Naive thymus-derived CD4-positive, alpha-beta T cell (primary cell): ENCODE data around the gene GOSR1. TPM values are rescaled to one million over a fixed set of nuclear protein-coding genes. Genes with fewer than 3 reads are reported as not detected.
A peak's percentile ranks its signal among the peaks of the same experiment; 100 is the strongest.
"Not testable (repeated sequence)": the region's sequence is repeated elsewhere in the genome, so short reads cannot be mapped to it uniquely, and the experiment has no call there.

ENCODE experiments used
- ATAC-seq: fragments of 150-1000 bp; cut with Tn5 transposase; 2 replicates; pipeline ENCODE4 v1.10.0; 2021; ENCODE audit warnings: mild to moderate bottlenecking, moderate library complexity
- CTCF ChIA-PET: fragments of 350-600 bp; sonication (Branson Sonifier 250); formaldehyde crosslinking; loops from one replicate; lab custom pipeline; 2021; ENCODE audit warnings: antibody characterized with exemption; lab: Charles Lee
- POLR2A ChIA-PET: fragments of 350-600 bp; sonication (Branson Sonifier 250); formaldehyde crosslinking; loops from one replicate; lab custom pipeline; 2021; ENCODE audit warnings: antibody characterized with exemption, inconsistent platforms; lab: Charles Lee
- DNase-seq, 9 donors: peaks; one replicate each; pipeline versions ENCODE4 v3.0.0 to v3.0.0-alpha.2; 2020 to 2022; ENCODE audit warnings: mixed read lengths in 1 of 9
- H3K27ac ChIP-seq: one replicate; pipeline ENCODE4 v1.7.0; 2013; ENCODE audit warnings: mild to moderate bottlenecking, low read depth, low read length, moderate library complexity
- H3K27me3 ChIP-seq, 2 donors: one replicate each; pipeline ENCODE4 v1.7.0; 2013; ENCODE audit warnings: low read length in 2 of 2, mild to moderate bottlenecking in 2 of 2, moderate library complexity in 2 of 2; ENCODE audit not compliant: control insufficient read depth in 2 of 2, insufficient read depth in 2 of 2
- H3K36me3 ChIP-seq, 3 experiments: 1 replicate in 2 of 3; 2 replicates in 1 of 3; pipeline ENCODE4 v1.7.0; 2013; ENCODE audit warnings: low read length in 3 of 3, mild to moderate bottlenecking in 3 of 3, moderate library complexity in 1 of 3; ENCODE audit not compliant: insufficient read depth in 3 of 3, control insufficient read depth in 2 of 3
- H3K4me1 ChIP-seq, 2 donors: one replicate each; pipeline ENCODE4 v1.7.0; 2013; ENCODE audit warnings: low read length in 2 of 2, mild to moderate bottlenecking in 2 of 2, moderate library complexity in 1 of 2; ENCODE audit not compliant: control insufficient read depth in 2 of 2, insufficient read depth in 2 of 2
- H3K4me3 ChIP-seq: 2 replicates; pipeline ENCODE4 v1.7.0; 2013; ENCODE audit warnings: mild to moderate bottlenecking, low read length
- H3K9me3 ChIP-seq, 3 experiments: 1 replicate in 2 of 3; 2 replicates in 1 of 3; pipeline ENCODE4 v1.7.0; 2013; ENCODE audit warnings: low read length in 3 of 3; ENCODE audit not compliant: control insufficient read depth in 2 of 3
- H3K27ac Mint-ChIP-seq, 9 donors: one replicate each; pipeline ENCODE4 v1.8.0; 2020 to 2022; ENCODE audit warnings: mixed read lengths in 9 of 9, mild to moderate bottlenecking in 8 of 9, moderate library complexity in 5 of 9, inconsistent platforms in 2 of 9
- H3K27me3 Mint-ChIP-seq, 5 donors: one replicate each; pipeline ENCODE4 v1.8.0; 2021 to 2022; ENCODE audit warnings: mixed read lengths in 5 of 5, mild to moderate bottlenecking in 1 of 5
- H3K36me3 Mint-ChIP-seq, 5 donors: one replicate each; pipeline ENCODE4 v1.8.0; 2020 to 2022; ENCODE audit warnings: mixed read lengths in 5 of 5, mild to moderate bottlenecking in 3 of 5, inconsistent platforms in 1 of 5
- H3K4me1 Mint-ChIP-seq, 7 donors: one replicate each; pipeline ENCODE4 v1.8.0; 2020 to 2022; ENCODE audit warnings: mixed read lengths in 7 of 7, mild to moderate bottlenecking in 3 of 7, inconsistent platforms in 1 of 7
- H3K4me3 Mint-ChIP-seq, 10 donors: one replicate each; pipeline ENCODE4 v1.8.0; 2020 to 2022; ENCODE audit warnings: mild to moderate bottlenecking in 10 of 10, mixed read lengths in 10 of 10, moderate library complexity in 6 of 10, inconsistent platforms in 2 of 10
- H3K9me3 Mint-ChIP-seq, 11 donors: one replicate each; pipeline ENCODE4 v1.8.0; 2020 to 2022; ENCODE audit warnings: mixed read lengths in 11 of 11, mild to moderate bottlenecking in 4 of 11, inconsistent platforms in 1 of 11, moderate library complexity in 1 of 11
- intact Hi-C, 2 donors: fragments of 100-400 bp; cut with micrococcal nuclease; formaldehyde crosslinking; loops; one replicate each; pipeline ENCODE4 v1.15.1; 2023
- polyA plus RNA-seq, 2 donors: library from polyadenylated mRNA; unstranded; fragments of 300-500 nt; fragmentation: Illumina TruSeq; gene quantifications; one replicate each; pipeline ENCODE4 v1.2.3, GENCODE V29; 2021
- total RNA-seq, 6 experiments: library from RNA in 5 of 6; stranded (reverse) in 5 of 6; gene quantifications; 1 replicate in 5 of 6; 2 replicates in 1 of 6; pipeline ENCODE4 v1.2.3 and lab custom pipeline; 2021 to 2026

The GOSR1 gene
- total and polyA plus RNA-seq, 7 experiments from 2014 or later, result 45.1 to 70.8 (median 62.9) TPM

GRCh38 chr17:30530346-30531025 is 53.3 kb downstream of the GOSR1 start:
- no peak overlapping the region for H3K27ac Mint-ChIP-seq
- no peaks in the 10 kb centered on the region for H3K9me3 Mint-ChIP-seq
- Histone ChIP-seq H3K4me1 (no peaks in the 10 kb centered on the region), H3K27me3 (no peaks in the 10 kb centered on the region), H3K36me3 (no peaks in the 10 kb centered on the region), H3K4me3 (no peak overlapping the region), H3K9me3 (no peaks in the 10 kb centered on the region), H3K27ac (no peak overlapping the region)
- peaks cover 0 to 7% (median 0%) of the 10 kb centered on the region in 5 donors for H3K36me3 Mint-ChIP-seq
- ChIA-PET POLR2A (interaction anchor here (0.7 kb wide), 1 partner anchor 1137 kb away, joined by 3 read pairs; no protein-coding TSS in a partner anchor), CTCF (no interaction called here)
- no peaks in the 10 kb centered on the region for H3K27me3 Mint-ChIP-seq
- DNase-seq (no peak), ATAC-seq (no peak)
- H3K4me1 Mint-ChIP-seq, result no peaks in the 10 kb centered on the region
- no peak overlapping the region for H3K4me3 Mint-ChIP-seq
- intact Hi-C loops, result no loop called here

GRCh38 chr17:30532871-30533270 is 55.7 kb downstream of the GOSR1 start:
- no peaks in the 10 kb centered on the region for H3K9me3 Mint-ChIP-seq
- no peak overlapping the region for H3K4me3 Mint-ChIP-seq
- no peaks in the 10 kb centered on the region for H3K36me3 ChIP-seq
- H3K27me3 ChIP-seq, result no peaks in the 10 kb centered on the region
- no peak overlapping the region for H3K27ac ChIP-seq
- H3K4me1 ChIP-seq, result no peaks in the 10 kb centered on the region
- POLR2A ChIA-PET, result no interaction called here
- H3K9me3 ChIP-seq, result no peaks in the 10 kb centered on the region
- H3K27me3 Mint-ChIP-seq, result no peaks in the 10 kb centered on the region
- no peak overlapping the region for H3K27ac Mint-ChIP-seq
- peaks cover 0 to 14% (median 3%) of the 10 kb centered on the region in 5 donors for H3K36me3 Mint-ChIP-seq
- H3K4me3 ChIP-seq, result no peak overlapping the region
- CTCF ChIA-PET, result no interaction called here
- no peaks in the 10 kb centered on the region for H3K4me1 Mint-ChIP-seq
- intact Hi-C loops, result no loop called here
- DNase-seq, result no peak
- ATAC-seq, result no peak

- ATAC-seq, result no peak
- no peaks in the 10 kb centered on the region for H3K4me1 ChIP-seq
- peaks cover 0 to 17% (median 7%) of the 10 kb centered on the region in 5 donors for H3K36me3 Mint-ChIP-seq
- intact Hi-C loops, result no loop called here
- no peaks in the 10 kb centered on the region for H3K9me3 ChIP-seq
- peak overlapping the region in 1 of 9 donors; percentile 17 for H3K27ac Mint-ChIP-seq
- no peak for DNase-seq
- no peaks in the 10 kb centered on the region for H3K4me1 Mint-ChIP-seq
- no peaks in the 10 kb centered on the region for H3K27me3 ChIP-seq
- no peaks in the 10 kb centered on the region for H3K36me3 ChIP-seq
- ChIA-PET POLR2A (no interaction called here), CTCF (no interaction called here)
- no peak overlapping the region for H3K4me3 Mint-ChIP-seq
- H3K27ac ChIP-seq, result no peak overlapping the region
- H3K4me3 ChIP-seq, result no peak overlapping the region
- no peaks in the 10 kb centered on the region for H3K9me3 Mint-ChIP-seq
- H3K27me3 Mint-ChIP-seq, result peaks cover 0 to 2% (median 0%) of the 10 kb centered on the region in 5 donors
Measured at GRCh38 chr17:30534298-30534697, 57.1 kb downstream of the GOSR1 start.

- DNase-seq (no peak), ATAC-seq (no peak)
- Histone ChIP-seq H3K4me1 (no peaks in the 10 kb centered on the region), H3K36me3 (no peaks in the 10 kb centered on the region), H3K27ac (no peak overlapping the region), H3K4me3 (no peak overlapping the region), H3K9me3 (no peaks in the 10 kb centered on the region), H3K27me3 (no peaks in the 10 kb centered on the region)
- CTCF ChIA-PET, result no interaction called here
- POLR2A ChIA-PET, result no interaction called here
- intact Hi-C loops, result no loop called here
- no peak overlapping the region for H3K27ac Mint-ChIP-seq
- H3K9me3 Mint-ChIP-seq, result no peaks in the 10 kb centered on the region
- H3K4me3 Mint-ChIP-seq, result no peak overlapping the region
- peaks cover 0 to 17% (median 7%) of the 10 kb centered on the region in 5 donors for H3K36me3 Mint-ChIP-seq
- peaks cover 0 to 2% (median 0%) of the 10 kb centered on the region in 5 donors for H3K27me3 Mint-ChIP-seq
- no peaks in the 10 kb centered on the region for H3K4me1 Mint-ChIP-seq
Measured at GRCh38 chr17:30534938-30535921, 58.0 kb downstream of the GOSR1 start.

GRCh38 chr17:30536846-30537245 is 59.6 kb downstream of the GOSR1 start:
- H3K4me1 Mint-ChIP-seq, H3K4me1 ChIP-seq, H3K36me3 ChIP-seq, DNase-seq, H3K4me3 ChIP-seq, H3K27ac Mint-ChIP-seq, intact Hi-C loops, H3K27me3 Mint-ChIP-seq, CTCF ChIA-PET, H3K27me3 ChIP-seq, POLR2A ChIA-PET, H3K9me3 ChIP-seq, H3K9me3 Mint-ChIP-seq, H3K4me3 Mint-ChIP-seq, H3K27ac ChIP-seq, ATAC-seq: not testable (repeated sequence)
- H3K36me3 Mint-ChIP-seq, result peaks cover 0 to 17% (median 7%) of the 10 kb centered on the region in 5 donors

GRCh38 chr17:30537667-30538066 is 60.5 kb downstream of the GOSR1 start:
- H3K36me3 ChIP-seq, POLR2A ChIA-PET, H3K27ac ChIP-seq, H3K4me3 ChIP-seq, H3K4me1 Mint-ChIP-seq, H3K9me3 ChIP-seq, H3K27me3 Mint-ChIP-seq, H3K4me3 Mint-ChIP-seq, H3K27ac Mint-ChIP-seq, DNase-seq, H3K4me1 ChIP-seq, H3K9me3 Mint-ChIP-seq, H3K27me3 ChIP-seq, CTCF ChIA-PET, intact Hi-C loops, ATAC-seq: not testable (repeated sequence)
- peaks cover 0 to 17% (median 10%) of the 10 kb centered on the region in 5 donors for H3K36me3 Mint-ChIP-seq
